Panc1 (cell line): ENCODE data around the gene PPP4C. TPM values are rescaled to one million over a fixed set of nuclear protein-coding genes. Genes with fewer than 3 reads are reported as not detected.
A peak's percentile ranks its signal among the peaks of the same experiment; 100 is the strongest.

Experiments
- ATAC-seq: fragments of 200-7000 bp; cut with Tn5 transposase; 2 replicates; pipeline ENCODE4 v1.9.1; 2020; ENCODE audit warnings: mild to moderate bottlenecking, moderate library complexity
- BruUV-seq: library from RNA; stranded (reverse); fragments of 400-500 nt; replicated peaks from 2 replicates; lab custom pipeline; 2021; lab: Mats Ljungman, UMichigan
- CTCF ChIA-PET: fragments of 300-600 bp; sonication (Branson Sonifier 250); formaldehyde crosslinking; loops from one replicate; lab custom pipeline; 2022; ENCODE audit warnings: antibody characterized with exemption; lab: Charles Lee
- POLR2A ChIA-PET: fragments of 300-600 bp; sonication (Branson Sonifier 250); formaldehyde crosslinking; loops from one replicate; lab custom pipeline; 2022; ENCODE audit warnings: antibody characterized with exemption; lab: Charles Lee
- DNase-seq: peaks from one replicate; pipeline ENCODE4 v3.0.0-alpha.2; 2010; ENCODE audit warnings: low read depth, low spot score
- H3K27ac ChIP-seq: 2 replicates; pipeline ENCODE4 v1.5.1; 2011; ENCODE audit warnings: mild to moderate bottlenecking, low read length, inconsistent platforms
- H3K27me3 ChIP-seq: fragments of 200-500 bp; sonication (Bioruptor generic); 2 replicates; pipeline ENCODE4 v1.6.0; 2014; ENCODE audit warnings: low read length, inconsistent platforms; ENCODE audit not compliant: control insufficient read depth, insufficient read depth
- H3K36me3 ChIP-seq: fragments of 200-500 bp; sonication (Bioruptor generic); 2 replicates; pipeline ENCODE4 v1.5.1; 2014; ENCODE audit warnings: inconsistent platforms, mild to moderate bottlenecking, low read length, moderate library complexity; ENCODE audit not compliant: control insufficient read depth, insufficient read depth
- H3K4me1 ChIP-seq: 2 replicates; pipeline ENCODE4 v1.5.1; 2011; ENCODE audit warnings: inconsistent platforms, mild to moderate bottlenecking, low read length, moderate library complexity; ENCODE audit not compliant: control insufficient read depth, insufficient read depth
- H3K4me3 ChIP-seq, 2 experiments: 2 replicates each; pipeline ENCODE4 v1.5.1; 2011 to 2012; ENCODE audit warnings: low read depth in 2 of 2, low read length in 2 of 2, mild to moderate bottlenecking in 2 of 2, inconsistent platforms in 1 of 2, moderate library complexity in 1 of 2
- H3K9me3 ChIP-seq: fragments of 200-500 bp; sonication (Bioruptor generic); 2 replicates; pipeline ENCODE4 v1.5.1; 2014; ENCODE audit warnings: low read depth, mild to moderate bottlenecking, inconsistent platforms, low read length, moderate library complexity; ENCODE audit not compliant: control insufficient read depth, insufficient read depth
- CTCF ChIP-seq: fragments of 450-650 bp; IDR thresholded peaks from 2 replicates; pipeline ENCODE4 v1.5.1; 2017; ENCODE audit warnings: mild to moderate bottlenecking
- POLR2AphosphoS5 ChIP-seq: IDR thresholded peaks from 2 replicates; pipeline ENCODE4 v1.6.1; 2012; ENCODE audit warnings: mild to moderate bottlenecking, low read depth, low read length, moderate library complexity
- REST ChIP-seq, 2 experiments: IDR thresholded peaks; 2 replicates each; pipeline ENCODE4 v1.6.1; 2011 to 2012; ENCODE audit warnings: low read depth in 2 of 2, control low read depth in 1 of 2, low read length in 1 of 2, mild to moderate bottlenecking in 1 of 2, moderate library complexity in 1 of 2; ENCODE audit not compliant: insufficient read depth in 1 of 2
- SIN3A ChIP-seq: IDR thresholded peaks from 2 replicates; pipeline ENCODE4 v1.6.1; 2012; ENCODE audit warnings: low read depth, mild to moderate bottlenecking, low read length, moderate library complexity, borderline replicate concordance; ENCODE audit not compliant: insufficient read depth
- TCF7L2 ChIP-seq: IDR thresholded peaks from 2 replicates; pipeline ENCODE4 v1.6.1; 2011; ENCODE audit warnings: mild to moderate bottlenecking, low read depth, low read length, inconsistent platforms
- in situ Hi-C: cut with HindIII; loops from 2 replicates; pipeline ENCODE4 v1.10.0; 2016; ENCODE audit warnings: low sequenced_read_pairs, low pct_unique_long_range_greater_than_20kb
- intact Hi-C: fragments of 100-400 bp; cut with micrococcal nuclease; formaldehyde crosslinking; loops from one replicate; pipeline ENCODE4 v1.10.0; 2022; ENCODE audit not compliant: unreplicated experiment
- total RNA-seq: library from RNA; stranded (reverse); gene quantifications from one replicate; pipeline ENCODE4 v1.2.1, GENCODE V29; 2021; ENCODE audit not compliant: unreplicated experiment

Gene PPP4C
- total RNA-seq, 1 experiment from 2014 or later, result 186 TPM

GRCh38 chr16:30084816-30085159 lies 9.0 kb downstream of the PPP4C start:
- DNase-seq (no peak), ATAC-seq (no peak)
- in situ Hi-C loops, result no loop called here
- H3K9me3 ChIP-seq, result no peaks in the 10 kb centered on the region
- peaks cover 6% of the 10 kb centered on the region for H3K36me3 ChIP-seq
- ChIA-PET POLR2A (no interaction called here), CTCF (no interaction called here)
- BruUV-seq, result no TSS peak
- TF ChIP-seq TCF7L2, result no peak
- no peak for TF ChIP-seq REST (IDR thresholded peaks at IDR 0.05; ENCODE audit: insufficient read depth in 1 of 2, low read depth in 2 of 2, low read length in 1 of 2)
- TF ChIP-seq POLR2AphosphoS5, result no peak
- TF ChIP-seq SIN3A, result no peak
- no peak for TF ChIP-seq CTCF
- no peak overlapping the region for H3K4me3 ChIP-seq
- H3K27ac ChIP-seq, result no peak overlapping the region
- 0 out of 2 replicates have a peak, but pooled peaks cover 4% of the 10 kb centered on the region for H3K4me1 ChIP-seq
- H3K27me3 ChIP-seq, result no peaks in the 10 kb centered on the region
- intact Hi-C loops, result no loop called here

- in situ Hi-C loops, result no loop called here
Observed at GRCh38 chr16:30085247-30085646, 9.5 kb downstream of the PPP4C start.

More at GRCh38 chr16:30085247-30085646, 9.5 kb downstream of the PPP4C start:
- POLR2A ChIA-PET, result no interaction called here
- DNase-seq, result no peak
- peak; percentile 22; the same call in 1 of the 2 replicates for ATAC-seq
- intact Hi-C loops, result no loop called here
- no peak overlapping the region for H3K27ac ChIP-seq
- no peaks in the 10 kb centered on the region for H3K9me3 ChIP-seq
- no peaks in the 10 kb centered on the region for H3K27me3 ChIP-seq
- CTCF ChIA-PET, result no interaction called here
- peaks cover 5% of the 10 kb centered on the region for H3K36me3 ChIP-seq
- no peak overlapping the region for H3K4me3 ChIP-seq
- H3K4me1 ChIP-seq, result peaks cover 7% of the 10 kb centered on the region; the same call in 1 of the 2 replicates
- no TSS peak for BruUV-seq
- TF ChIP-seq SIN3A, result no peak
- TF ChIP-seq POLR2AphosphoS5, result no peak
- TF ChIP-seq TCF7L2, result no peak
- TF ChIP-seq REST (IDR thresholded peaks at IDR 0.05; ENCODE audit: insufficient read depth in 1 of 2, low read depth in 2 of 2, low read length in 1 of 2), result no peak
- TF ChIP-seq CTCF, result no peak
